Measurements from ENCODE around the gene GPR137.

DNA sequence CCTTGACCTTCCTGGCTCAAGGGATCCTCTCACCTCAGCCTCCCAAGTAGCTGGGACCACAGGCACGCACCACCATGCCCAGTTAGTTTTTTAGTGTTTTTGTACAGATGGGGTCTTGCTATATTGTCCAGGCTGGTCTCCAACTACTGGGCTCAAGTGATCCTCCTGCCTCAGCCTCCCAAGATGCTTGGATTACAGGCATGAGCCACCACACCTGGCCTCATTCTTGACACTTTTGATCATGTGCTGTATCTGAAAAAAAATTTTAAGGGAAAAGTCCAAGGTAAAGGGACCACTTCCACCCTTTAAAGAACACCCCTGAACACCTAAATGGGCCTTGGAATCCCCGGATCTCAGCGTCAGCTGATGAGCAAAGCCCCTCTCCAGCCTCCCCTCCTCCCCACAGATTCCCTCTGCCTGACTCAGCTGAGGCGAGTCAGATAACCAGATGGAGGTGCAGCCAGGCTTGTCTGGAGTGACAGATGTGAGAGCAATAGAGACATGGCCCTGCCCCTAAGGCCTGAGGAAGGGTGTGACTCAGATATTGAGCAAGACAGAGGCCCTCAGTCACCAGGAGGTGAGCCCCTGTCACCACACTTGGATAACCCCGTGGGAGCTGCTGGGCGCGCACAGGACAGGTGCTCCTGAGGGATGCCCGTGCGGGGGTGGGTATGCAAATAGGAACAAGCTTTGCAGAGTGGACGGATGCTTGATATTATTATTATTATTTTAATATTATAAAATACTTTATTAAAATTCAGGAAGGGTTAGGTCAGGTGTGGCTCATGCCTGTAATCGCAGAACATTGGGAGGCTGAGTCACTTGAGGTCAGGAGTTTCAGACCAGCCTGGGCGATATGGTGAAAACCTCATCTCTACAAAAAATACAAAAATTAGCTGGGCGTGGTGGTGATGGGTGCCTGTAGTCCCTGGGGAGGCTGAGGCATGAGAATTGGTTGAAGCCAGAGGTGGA, 49.4 kb downstream of the GPR137 start:
- TF ChIP-seq, protein P1, sequence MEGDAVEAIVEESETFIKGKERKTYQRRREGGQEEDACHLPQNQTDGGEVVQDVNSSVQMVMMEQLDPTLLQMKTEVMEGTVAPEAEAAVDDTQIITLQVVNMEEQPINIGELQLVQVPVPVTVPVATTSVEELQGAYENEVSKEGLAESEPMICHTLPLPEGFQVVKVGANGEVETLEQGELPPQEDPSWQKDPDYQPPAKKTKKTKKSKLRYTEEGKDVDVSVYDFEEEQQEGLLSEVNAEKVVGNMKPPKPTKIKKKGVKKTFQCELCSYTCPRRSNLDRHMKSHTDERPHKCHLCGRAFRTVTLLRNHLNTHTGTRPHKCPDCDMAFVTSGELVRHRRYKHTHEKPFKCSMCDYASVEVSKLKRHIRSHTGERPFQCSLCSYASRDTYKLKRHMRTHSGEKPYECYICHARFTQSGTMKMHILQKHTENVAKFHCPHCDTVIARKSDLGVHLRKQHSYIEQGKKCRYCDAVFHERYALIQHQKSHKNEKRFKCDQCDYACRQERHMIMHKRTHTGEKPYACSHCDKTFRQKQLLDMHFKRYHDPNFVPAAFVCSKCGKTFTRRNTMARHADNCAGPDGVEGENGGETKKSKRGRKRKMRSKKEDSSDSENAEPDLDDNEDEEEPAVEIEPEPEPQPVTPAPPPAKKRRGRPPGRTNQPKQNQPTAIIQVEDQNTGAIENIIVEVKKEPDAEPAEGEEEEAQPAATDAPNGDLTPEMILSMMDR (IDR thresholded peaks at IDR 0.05), result no peak
- TF ChIP-seq POLR2A (IDR thresholded peaks at IDR 0.05) (no peak), EP300 (IDR thresholded peaks at IDR 0.05) (no peak)

All from tibial nerve (tissue), 4 donors.